ENCODE data around the gene PRRG4. TPM values are rescaled to one million over a fixed set of nuclear protein-coding genes. Genes with fewer than 3 reads are reported as not detected.

PRRG4 gene
- total and polyA plus RNA-seq, 2 of the 13 experiments (the other 11 are each of a cell fraction or from before 2014, with no cell fraction given): 0.24 to 0.95 TPM

GRCh38 chr11:32892355-32893092 is 62.8 kb downstream of the PRRG4 start, which contains the start of gene QSER1 (continued):
- TF ChIP-seq PRDM4 (CRISPR knock-in tag; IDR thresholded peaks at IDR 0.05; ENCODE audit: borderline replicate concordance) (no peak), ATF1 (CRISPR knock-in tag; IDR thresholded peaks at IDR 0.05) (no peak), RCOR2 (CRISPR knock-in tag; IDR thresholded peaks at IDR 0.05) (no peak), ZFYVE20 (CRISPR knock-in tag; IDR thresholded peaks at IDR 0.05; ENCODE audit: borderline replicate concordance, low read depth) (no peak), RNF2 (conservative IDR thresholded peaks at IDR 0.05; ENCODE audit: low read depth) (no peak), CEBPB (IDR thresholded peaks at IDR 0.05; ENCODE audit: borderline replicate concordance, low read depth, low read length) (no peak), GZF1 (CRISPR knock-in tag; IDR thresholded peaks at IDR 0.05) (no peak), ATRX (CRISPR knock-in tag; IDR thresholded peaks at IDR 0.05; ENCODE audit: borderline replicate concordance) (no peak), ZFP36L2 (CRISPR knock-in tag; IDR thresholded peaks at IDR 0.05) (no peak), KDM5B (CRISPR knock-in tag; IDR thresholded peaks at IDR 0.05; ENCODE audit: borderline replicate concordance) (peak; percentile 69), EED (CRISPR knock-in tag; IDR thresholded peaks at IDR 0.05) (no peak), MTF1 (CRISPR knock-in tag; IDR thresholded peaks at IDR 0.05) (no peak), ZNF253 (CRISPR knock-in tag; IDR thresholded peaks at IDR 0.05; ENCODE audit: borderline replicate concordance) (0 out of 2 replicates have a peak, but pooled peaks have one; percentile 84), ZNF251 (CRISPR knock-in tag; IDR thresholded peaks at IDR 0.05) (no peak)
- TF ChIP-seq, protein P1, sequence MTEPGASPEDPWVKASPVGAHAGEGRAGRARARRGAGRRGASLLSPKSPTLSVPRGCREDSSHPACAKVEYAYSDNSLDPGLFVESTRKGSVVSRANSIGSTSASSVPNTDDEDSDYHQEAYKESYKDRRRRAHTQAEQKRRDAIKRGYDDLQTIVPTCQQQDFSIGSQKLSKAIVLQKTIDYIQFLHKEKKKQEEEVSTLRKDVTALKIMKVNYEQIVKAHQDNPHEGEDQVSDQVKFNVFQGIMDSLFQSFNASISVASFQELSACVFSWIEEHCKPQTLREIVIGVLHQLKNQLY (CRISPR knock-in tag; IDR thresholded peaks at IDR 0.05): no peak
- TF ChIP-seq, protein P2, sequence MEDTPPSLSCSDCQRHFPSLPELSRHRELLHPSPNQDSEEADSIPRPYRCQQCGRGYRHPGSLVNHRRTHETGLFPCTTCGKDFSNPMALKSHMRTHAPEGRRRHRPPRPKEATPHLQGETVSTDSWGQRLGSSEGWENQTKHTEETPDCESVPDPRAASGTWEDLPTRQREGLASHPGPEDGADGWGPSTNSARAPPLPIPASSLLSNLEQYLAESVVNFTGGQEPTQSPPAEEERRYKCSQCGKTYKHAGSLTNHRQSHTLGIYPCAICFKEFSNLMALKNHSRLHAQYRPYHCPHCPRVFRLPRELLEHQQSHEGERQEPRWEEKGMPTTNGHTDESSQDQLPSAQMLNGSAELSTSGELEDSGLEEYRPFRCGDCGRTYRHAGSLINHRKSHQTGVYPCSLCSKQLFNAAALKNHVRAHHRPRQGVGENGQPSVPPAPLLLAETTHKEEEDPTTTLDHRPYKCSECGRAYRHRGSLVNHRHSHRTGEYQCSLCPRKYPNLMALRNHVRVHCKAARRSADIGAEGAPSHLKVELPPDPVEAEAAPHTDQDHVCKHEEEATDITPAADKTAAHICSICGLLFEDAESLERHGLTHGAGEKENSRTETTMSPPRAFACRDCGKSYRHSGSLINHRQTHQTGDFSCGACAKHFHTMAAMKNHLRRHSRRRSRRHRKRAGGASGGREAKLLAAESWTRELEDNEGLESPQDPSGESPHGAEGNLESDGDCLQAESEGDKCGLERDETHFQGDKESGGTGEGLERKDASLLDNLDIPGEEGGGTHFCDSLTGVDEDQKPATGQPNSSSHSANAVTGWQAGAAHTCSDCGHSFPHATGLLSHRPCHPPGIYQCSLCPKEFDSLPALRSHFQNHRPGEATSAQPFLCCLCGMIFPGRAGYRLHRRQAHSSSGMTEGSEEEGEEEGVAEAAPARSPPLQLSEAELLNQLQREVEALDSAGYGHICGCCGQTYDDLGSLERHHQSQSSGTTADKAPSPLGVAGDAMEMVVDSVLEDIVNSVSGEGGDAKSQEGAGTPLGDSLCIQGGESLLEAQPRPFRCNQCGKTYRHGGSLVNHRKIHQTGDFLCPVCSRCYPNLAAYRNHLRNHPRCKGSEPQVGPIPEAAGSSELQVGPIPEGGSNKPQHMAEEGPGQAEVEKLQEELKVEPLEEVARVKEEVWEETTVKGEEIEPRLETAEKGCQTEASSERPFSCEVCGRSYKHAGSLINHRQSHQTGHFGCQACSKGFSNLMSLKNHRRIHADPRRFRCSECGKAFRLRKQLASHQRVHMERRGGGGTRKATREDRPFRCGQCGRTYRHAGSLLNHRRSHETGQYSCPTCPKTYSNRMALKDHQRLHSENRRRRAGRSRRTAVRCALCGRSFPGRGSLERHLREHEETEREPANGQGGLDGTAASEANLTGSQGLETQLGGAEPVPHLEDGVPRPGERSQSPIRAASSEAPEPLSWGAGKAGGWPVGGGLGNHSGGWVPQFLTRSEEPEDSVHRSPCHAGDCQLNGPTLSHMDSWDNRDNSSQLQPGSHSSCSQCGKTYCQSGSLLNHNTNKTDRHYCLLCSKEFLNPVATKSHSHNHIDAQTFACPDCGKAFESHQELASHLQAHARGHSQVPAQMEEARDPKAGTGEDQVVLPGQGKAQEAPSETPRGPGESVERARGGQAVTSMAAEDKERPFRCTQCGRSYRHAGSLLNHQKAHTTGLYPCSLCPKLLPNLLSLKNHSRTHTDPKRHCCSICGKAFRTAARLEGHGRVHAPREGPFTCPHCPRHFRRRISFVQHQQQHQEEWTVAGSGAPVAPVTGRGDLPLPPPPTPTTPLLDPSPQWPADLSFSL (CRISPR knock-in tag; IDR thresholded peaks at IDR 0.05): no peak
- TF ChIP-seq, protein P3, sequence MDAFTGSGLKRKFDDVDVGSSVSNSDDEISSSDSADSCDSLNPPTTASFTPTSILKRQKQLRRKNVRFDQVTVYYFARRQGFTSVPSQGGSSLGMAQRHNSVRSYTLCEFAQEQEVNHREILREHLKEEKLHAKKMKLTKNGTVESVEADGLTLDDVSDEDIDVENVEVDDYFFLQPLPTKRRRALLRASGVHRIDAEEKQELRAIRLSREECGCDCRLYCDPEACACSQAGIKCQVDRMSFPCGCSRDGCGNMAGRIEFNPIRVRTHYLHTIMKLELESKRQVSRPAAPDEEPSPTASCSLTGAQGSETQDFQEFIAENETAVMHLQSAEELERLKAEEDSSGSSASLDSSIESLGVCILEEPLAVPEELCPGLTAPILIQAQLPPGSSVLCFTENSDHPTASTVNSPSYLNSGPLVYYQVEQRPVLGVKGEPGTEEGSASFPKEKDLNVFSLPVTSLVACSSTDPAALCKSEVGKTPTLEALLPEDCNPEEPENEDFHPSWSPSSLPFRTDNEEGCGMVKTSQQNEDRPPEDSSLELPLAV (CRISPR knock-in tag; conservative IDR thresholded peaks at IDR 0.05; ENCODE audit: low read depth): no peak
- TF ChIP-seq, protein P4, sequence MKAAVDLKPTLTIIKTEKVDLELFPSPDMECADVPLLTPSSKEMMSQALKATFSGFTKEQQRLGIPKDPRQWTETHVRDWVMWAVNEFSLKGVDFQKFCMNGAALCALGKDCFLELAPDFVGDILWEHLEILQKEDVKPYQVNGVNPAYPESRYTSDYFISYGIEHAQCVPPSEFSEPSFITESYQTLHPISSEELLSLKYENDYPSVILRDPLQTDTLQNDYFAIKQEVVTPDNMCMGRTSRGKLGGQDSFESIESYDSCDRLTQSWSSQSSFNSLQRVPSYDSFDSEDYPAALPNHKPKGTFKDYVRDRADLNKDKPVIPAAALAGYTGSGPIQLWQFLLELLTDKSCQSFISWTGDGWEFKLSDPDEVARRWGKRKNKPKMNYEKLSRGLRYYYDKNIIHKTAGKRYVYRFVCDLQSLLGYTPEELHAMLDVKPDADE (CRISPR knock-in tag; IDR thresholded peaks at IDR 0.05): no peak
